Osteocyte (in vitro differentiated cells): Measurements from ENCODE around the gene GNA12. TPM values are rescaled to one million over a fixed set of nuclear protein-coding genes. Genes with fewer than 3 reads are reported as not detected.

Experiments used
- DNase-seq: peaks from one replicate; pipeline ENCODE4 v3.0.0; 2021; ENCODE audit warnings: mixed read lengths; ENCODE audit not compliant: unreplicated experiment; ENCODE audit errors: extremely low spot score
- H3K27ac Mint-ChIP-seq: one replicate; pipeline ENCODE4 v1.8.0; 2021; ENCODE audit warnings: mild to moderate bottlenecking, mixed read lengths; ENCODE audit not compliant: unreplicated experiment
- H3K27me3 Mint-ChIP-seq: one replicate; pipeline ENCODE4 v1.8.0; 2021; ENCODE audit warnings: mixed read lengths; ENCODE audit not compliant: unreplicated experiment
- H3K36me3 Mint-ChIP-seq: one replicate; pipeline ENCODE4 v1.8.0; 2021; ENCODE audit warnings: mixed read lengths; ENCODE audit not compliant: unreplicated experiment
- H3K4me1 Mint-ChIP-seq: one replicate; pipeline ENCODE4 v1.8.0; 2021; ENCODE audit warnings: mixed read lengths; ENCODE audit not compliant: unreplicated experiment
- H3K4me3 Mint-ChIP-seq: one replicate; pipeline ENCODE4 v1.8.0; 2021; ENCODE audit warnings: mild to moderate bottlenecking, moderate library complexity, mixed read lengths; ENCODE audit not compliant: unreplicated experiment
- H3K9me3 Mint-ChIP-seq: one replicate; pipeline ENCODE4 v1.8.0; 2021; ENCODE audit warnings: mixed read lengths; ENCODE audit not compliant: unreplicated experiment
- CTCF ChIP-seq: fragments of 200-600 bp; sonication (generic); IDR thresholded peaks from 2 replicates; pipeline ENCODE4 v1.5.0; 2021; ENCODE audit warnings: antibody characterized with exemption, mild to moderate bottlenecking, moderate library complexity
- total RNA-seq: library from RNA; stranded (reverse); gene quantifications from 2 replicates; pipeline ENCODE4 v1.2.1, GENCODE V29; 2021

Gene GNA12
- total RNA-seq, 1 donor from 2014 or later: 69.5 TPM

GRCh38 chr7:2838873-2839578, 5.1 kb downstream of the GNA12 start:
- H3K9me3 Mint-ChIP-seq: no peaks in the 10 kb centered on the region
- DNase-seq: no peak
- no peaks in the 10 kb centered on the region for H3K27me3 Mint-ChIP-seq
- H3K4me1 Mint-ChIP-seq: peaks cover 61% of the 10 kb centered on the region
- no peak for TF ChIP-seq CTCF
- H3K27ac Mint-ChIP-seq: peak overlapping the region; percentile 1
- peaks cover 37% of the 10 kb centered on the region for H3K36me3 Mint-ChIP-seq
- H3K4me3 Mint-ChIP-seq: no peak overlapping the region

GRCh38 chr7:2838451-2838850, 5.7 kb downstream of the GNA12 start:
- peaks cover 37% of the 10 kb centered on the region for H3K36me3 Mint-ChIP-seq
- H3K9me3 Mint-ChIP-seq: no peaks in the 10 kb centered on the region
- peaks cover 61% of the 10 kb centered on the region for H3K4me1 Mint-ChIP-seq
- peak overlapping the region; percentile 1 for H3K27ac Mint-ChIP-seq
- no peak for DNase-seq
- no peak for TF ChIP-seq CTCF
- no peaks in the 10 kb centered on the region for H3K27me3 Mint-ChIP-seq
- no peak overlapping the region for H3K4me3 Mint-ChIP-seq

DNA sequence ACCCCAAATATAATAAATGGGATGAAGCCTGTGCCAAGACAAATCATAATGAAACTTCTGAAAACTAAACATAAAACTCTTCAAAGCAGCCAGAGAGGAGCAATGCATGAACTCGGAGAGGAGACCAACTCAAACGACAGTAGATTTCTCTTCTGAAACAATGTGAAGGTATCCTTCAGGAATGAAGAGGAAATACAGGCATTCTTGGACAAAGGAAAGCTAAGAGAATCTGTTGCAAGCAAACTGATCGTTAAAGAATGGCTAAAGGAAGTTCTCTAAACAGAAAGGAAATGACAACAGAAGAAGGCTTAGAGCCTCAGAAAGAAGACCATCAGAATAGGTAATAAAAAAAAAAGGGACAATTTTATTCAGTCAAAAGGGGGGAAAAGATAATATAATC, 6.6 kb downstream of the GNA12 start:
- DNase-seq: no peak
- Mint-ChIP-seq H3K27me3 (no peaks in the 10 kb centered on the region), H3K27ac (peak overlapping the region; percentile 71), H3K36me3 (peaks cover 39% of the 10 kb centered on the region), H3K4me3 (no peak overlapping the region), H3K9me3 (no peaks in the 10 kb centered on the region), H3K4me1 (peaks cover 52% of the 10 kb centered on the region)
- no peak for TF ChIP-seq CTCF

- H3K9me3 Mint-ChIP-seq: no peaks in the 10 kb centered on the region
- DNase-seq: no peak
- no peaks in the 10 kb centered on the region for H3K27me3 Mint-ChIP-seq
- H3K4me3 Mint-ChIP-seq: no peak overlapping the region
- H3K27ac Mint-ChIP-seq: no peak overlapping the region
- TF ChIP-seq CTCF: no peak
- H3K36me3 Mint-ChIP-seq: peaks cover 29% of the 10 kb centered on the region
- peaks cover 27% of the 10 kb centered on the region for H3K4me1 Mint-ChIP-seq
These were observed 9.2 kb downstream of the GNA12 start for GRCh38 chr7:2834748-2835441.
